B cell (primary cell): ENCODE results near the gene RDH5. TPM values are rescaled to one million over a fixed set of nuclear protein-coding genes. Genes with fewer than 3 reads are reported as not detected.

ENCODE experiments used
- ATAC-seq: fragments of 200-7000 bp; cut with Tn5 transposase; one replicate; pipeline ENCODE4 v1.10.0; 2021; ENCODE audit warnings: low read depth, mild to moderate bottlenecking, moderate number of reproducible peaks, moderate library complexity
- CTCF ChIA-PET: fragments of 350-600 bp; sonication (Branson Sonifier 250); formaldehyde crosslinking; loops from one replicate; lab custom pipeline; 2021; ENCODE audit warnings: antibody characterized with exemption, inconsistent platforms; lab: Charles Lee
- POLR2A ChIA-PET: fragments of 350-600 bp; sonication (Branson Sonifier 250); formaldehyde crosslinking; loops from one replicate; lab custom pipeline; 2021; ENCODE audit warnings: antibody characterized with exemption; lab: Charles Lee
- DNase-seq: peaks from one replicate; pipeline ENCODE4 v3.0.0; 2013
- H2AFZ ChIP-seq: 2 replicates; pipeline ENCODE4 v1.6.1; 2012; ENCODE audit warnings: mild to moderate bottlenecking, low read depth, low read length; ENCODE audit not compliant: insufficient read depth, poor library complexity, severe bottlenecking
- H3K27ac ChIP-seq, 2 donors: 1 replicate in 1 of 2; 2 replicates in 1 of 2; pipeline ENCODE4 v1.5.1; 2012 to 2013; ENCODE audit warnings: low read length in 2 of 2, mild to moderate bottlenecking in 2 of 2, moderate library complexity in 1 of 2
- H3K27me3 ChIP-seq, 4 experiments: fragments of 200-600 bp in 1 of 4; sonication (generic) in 1 of 4; replicated peaks in 1 of 4; 1 replicate in 2 of 4; 2 replicates in 2 of 4; pipeline versions ENCODE4 v1.6.1 to v1.7.0; 2013 to 2016; ENCODE audit warnings: low read length in 3 of 4, mild to moderate bottlenecking in 2 of 4, mixed read lengths in 1 of 4, moderate library complexity in 1 of 4; ENCODE audit not compliant: insufficient read depth in 4 of 4, control insufficient read depth in 3 of 4; ENCODE audit errors: control extremely low read depth in 1 of 4
- H3K36me3 ChIP-seq, 2 experiments: replicated peaks in 1 of 2; 1 replicate in 1 of 2; 2 replicates in 1 of 2; pipeline versions ENCODE4 v1.6.1 to v1.7.1; 2013; ENCODE audit warnings: low read length in 1 of 2; ENCODE audit not compliant: insufficient read depth in 2 of 2, control insufficient read depth in 1 of 2; ENCODE audit errors: control extremely low read depth in 1 of 2, extremely low read depth in 1 of 2
- H3K4me1 ChIP-seq, 2 donors: fragments of 200-600 bp in 1 of 2; sonication (generic) in 1 of 2; 1 replicate in 1 of 2; 2 replicates in 1 of 2; pipeline versions ENCODE4 v1.5.1 to v1.6.1; 2013 to 2017; ENCODE audit warnings: low read length in 2 of 2; ENCODE audit not compliant: control insufficient read depth in 2 of 2, insufficient read depth in 2 of 2
- H3K4me2 ChIP-seq: replicated peaks from 2 replicates; pipeline ENCODE3; 2012; ENCODE audit warnings: mild to moderate bottlenecking, low read depth, low read length; ENCODE audit not compliant: poor library complexity, severe bottlenecking
- H3K4me3 ChIP-seq, 5 experiments: fragments of 200-600 bp in 1 of 5; sonication (generic) in 1 of 5; 1 replicate in 3 of 5; 2 replicates in 2 of 5; pipeline versions ENCODE4 v1.5.1 to v1.7.0; 2011 to 2016; ENCODE audit warnings: low read length in 4 of 5, mild to moderate bottlenecking in 4 of 5, low read depth in 2 of 5, control low read depth in 1 of 5, moderate library complexity in 1 of 5; ENCODE audit not compliant: insufficient read depth in 1 of 5; ENCODE audit errors: control extremely low read depth in 1 of 5, extremely low read depth in 1 of 5
- H3K79me2 ChIP-seq: fragments of 200-600 bp; sonication (generic); one replicate; pipeline ENCODE4 v1.6.0; 2016; ENCODE audit warnings: low read length; ENCODE audit not compliant: control insufficient read depth, insufficient read depth
- H3K9ac ChIP-seq: fragments of 200-600 bp; sonication (generic); 2 replicates; pipeline ENCODE4 v1.6.1; 2017; ENCODE audit warnings: mild to moderate bottlenecking, low read length, moderate library complexity
- H3K9me3 ChIP-seq, 3 donors: one replicate each; pipeline versions ENCODE4 v1.6.1 to v1.7.1; 2013; ENCODE audit warnings: low read length in 2 of 3; ENCODE audit not compliant: control insufficient read depth in 2 of 3, insufficient read depth in 1 of 3; ENCODE audit errors: control extremely low read depth in 1 of 3
- H4K20me1 ChIP-seq: 2 replicates; pipeline ENCODE4 v1.6.0; 2012; ENCODE audit warnings: mild to moderate bottlenecking, low read length; ENCODE audit not compliant: insufficient read depth, control insufficient read depth, poor library complexity, severe bottlenecking
- H3K27ac Mint-ChIP-seq: one replicate; pipeline ENCODE4 v1.8.0; 2021; ENCODE audit warnings: mixed read lengths
- H3K27me3 Mint-ChIP-seq: one replicate; pipeline ENCODE4 v1.8.0; 2021; ENCODE audit warnings: mixed read lengths
- H3K4me1 Mint-ChIP-seq: one replicate; pipeline ENCODE4 v1.8.0; 2021; ENCODE audit warnings: mixed read lengths
- H3K4me3 Mint-ChIP-seq: one replicate; pipeline ENCODE4 v1.8.0; 2021; ENCODE audit warnings: mixed read lengths
- H3K9me3 Mint-ChIP-seq: one replicate; pipeline ENCODE4 v1.8.0; 2022; ENCODE audit warnings: mixed read lengths; ENCODE audit not compliant: insufficient read depth
- EZH2 ChIP-seq: IDR thresholded peaks from 2 replicates; pipeline ENCODE4 v1.6.1; 2012; ENCODE audit warnings: borderline replicate concordance, low read depth, mild to moderate bottlenecking, moderate library complexity, low read length; ENCODE audit not compliant: insufficient read depth, poor library complexity, severe bottlenecking
- WGBS: methylation state at CpG from one replicate; pipeline ENCODE4 v1.1.5; 2013; ENCODE audit warnings: missing lambda C conversion rate; ENCODE audit not compliant: insufficient coverage; 5-methylcytosine and 5-hydroxymethylcytosine counted together
- intact Hi-C: fragments of 100-400 bp; cut with micrococcal nuclease; formaldehyde crosslinking; loops from one replicate; pipeline ENCODE4 v1.10.0; 2022
- polyA plus RNA-seq: library from polyadenylated mRNA; depleted of rRNA; stranded (reverse); fragments of >200 nt; gene quantifications from 2 replicates; pipeline ENCODE4 v1.2.3, GENCODE V29; 2012
- total RNA-seq, 2 donors: library from RNA; stranded (reverse); fragments of 120-200 nt in 1 of 2; gene quantifications; 1 replicate in 1 of 2; 2 replicates in 1 of 2; pipeline versions ENCODE4 v1.2.3 to v1.2.4, GENCODE V29; 2013 to 2022
- TF ChIP-seq, protein P1 (sequence below): fragments of 200-600 bp; IDR thresholded peaks from one replicate; pipeline ENCODE4 v1.8.0; 2022; ENCODE audit warnings: antibody characterized with exemption, mild to moderate bottlenecking

The RDH5 gene
- total and polyA plus RNA-seq, 2 donors (not counting 1 experiment from before 2014, with no cell fraction given): 32.6 to 37.8 TPM

DNA sequence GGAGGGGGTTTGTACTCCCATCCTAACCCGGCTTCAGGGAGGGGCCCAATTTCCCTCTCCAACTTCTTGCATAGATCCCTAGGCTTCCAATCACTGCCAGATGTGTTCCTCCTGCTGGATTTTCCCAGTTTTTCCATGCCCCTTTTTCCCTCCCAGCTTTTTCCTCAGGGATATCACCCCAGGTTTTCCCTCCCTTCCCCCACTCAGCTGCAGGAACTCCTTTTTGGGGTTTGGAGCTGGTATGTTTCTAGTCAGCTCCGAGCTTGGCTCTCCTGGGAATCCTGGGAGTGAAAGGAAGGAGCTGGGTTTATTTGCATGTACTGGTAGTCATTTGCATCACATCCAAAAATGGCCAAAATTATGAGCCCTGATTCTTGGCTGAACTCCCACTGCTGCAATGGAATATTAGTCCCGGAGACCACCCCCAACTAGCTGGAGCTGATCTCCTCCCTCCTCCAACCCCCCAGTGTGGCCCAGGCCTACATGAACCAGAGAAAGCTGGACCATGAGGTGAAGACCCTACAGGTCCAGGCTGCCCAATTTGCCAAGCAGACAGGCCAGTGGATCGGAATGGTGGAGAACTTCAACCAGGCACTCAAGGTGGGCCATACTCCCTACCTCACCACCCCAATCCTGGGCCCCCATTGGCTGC, 1.4 kb upstream of the RDH5 start:
- intact Hi-C loops: no loop called here
- no peak overlapping the region for H2AFZ ChIP-seq
- no peak overlapping the region for H3K4me3 Mint-ChIP-seq
- CTCF ChIA-PET: interaction anchor here (1.7 to 11.0 kb wide), 4 partner anchors 10 to 72 kb away, joined by 7 to 147 read pairs (median 16); partner anchors contain the start of gene CD63
- H3K27ac Mint-ChIP-seq: no peak overlapping the region
- ATAC-seq: no peak
- H3K4me3 ChIP-seq: no peak overlapping the region
- H3K27me3 Mint-ChIP-seq: no peaks in the 10 kb centered on the region
- no peak overlapping the region for H3K9ac ChIP-seq
- peaks cover 16 to 35% of the 10 kb centered on the region in 2 donors for H3K4me1 ChIP-seq
- H3K4me1 Mint-ChIP-seq: peaks cover 42% of the 10 kb centered on the region
- no peak overlapping the region for H3K27ac ChIP-seq
- peaks cover 23% of the 10 kb centered on the region for H4K20me1 ChIP-seq
- WGBS: 86% methylated on average over 4 of the region's 4 CpGs
- H3K27me3 ChIP-seq: no peaks in the 10 kb centered on the region
- DNase-seq: no peak
- TF ChIP-seq, protein P1, sequence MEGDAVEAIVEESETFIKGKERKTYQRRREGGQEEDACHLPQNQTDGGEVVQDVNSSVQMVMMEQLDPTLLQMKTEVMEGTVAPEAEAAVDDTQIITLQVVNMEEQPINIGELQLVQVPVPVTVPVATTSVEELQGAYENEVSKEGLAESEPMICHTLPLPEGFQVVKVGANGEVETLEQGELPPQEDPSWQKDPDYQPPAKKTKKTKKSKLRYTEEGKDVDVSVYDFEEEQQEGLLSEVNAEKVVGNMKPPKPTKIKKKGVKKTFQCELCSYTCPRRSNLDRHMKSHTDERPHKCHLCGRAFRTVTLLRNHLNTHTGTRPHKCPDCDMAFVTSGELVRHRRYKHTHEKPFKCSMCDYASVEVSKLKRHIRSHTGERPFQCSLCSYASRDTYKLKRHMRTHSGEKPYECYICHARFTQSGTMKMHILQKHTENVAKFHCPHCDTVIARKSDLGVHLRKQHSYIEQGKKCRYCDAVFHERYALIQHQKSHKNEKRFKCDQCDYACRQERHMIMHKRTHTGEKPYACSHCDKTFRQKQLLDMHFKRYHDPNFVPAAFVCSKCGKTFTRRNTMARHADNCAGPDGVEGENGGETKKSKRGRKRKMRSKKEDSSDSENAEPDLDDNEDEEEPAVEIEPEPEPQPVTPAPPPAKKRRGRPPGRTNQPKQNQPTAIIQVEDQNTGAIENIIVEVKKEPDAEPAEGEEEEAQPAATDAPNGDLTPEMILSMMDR: no peak
- no peak for TF ChIP-seq EZH2
- peaks cover 0 to 21% of the 10 kb centered on the region in 2 experiments for H3K36me3 ChIP-seq
- POLR2A ChIA-PET: no interaction called here
- no peaks in the 10 kb centered on the region for H3K9me3 Mint-ChIP-seq
- H3K9me3 ChIP-seq: no peaks in the 10 kb centered on the region
- H3K4me2 ChIP-seq: no peak overlapping the region
- H3K79me2 ChIP-seq: peaks cover 25% of the 10 kb centered on the region

DNA sequence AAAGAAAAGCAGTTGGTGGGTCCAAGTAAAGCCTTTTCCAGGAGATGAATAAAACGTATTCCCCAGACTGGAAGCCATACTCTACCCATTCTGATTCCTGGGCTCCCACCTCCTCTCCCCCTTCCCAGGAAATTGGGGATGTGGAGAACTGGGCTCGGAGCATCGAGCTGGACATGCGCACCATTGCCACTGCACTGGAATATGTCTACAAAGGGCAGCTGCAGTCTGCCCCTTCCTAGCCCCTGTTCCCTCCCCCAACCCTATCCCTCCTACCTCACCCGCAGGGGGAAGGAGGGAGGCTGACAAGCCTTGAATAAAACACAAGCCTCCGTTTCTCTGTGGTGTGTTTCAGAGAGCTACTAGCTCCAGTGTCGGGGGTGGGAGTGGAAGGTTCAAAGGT, 822 bp upstream of the RDH5 start:
- Histone ChIP-seq H3K4me2 (no peak overlapping the region), H4K20me1 (peaks cover 23% of the 10 kb centered on the region), H3K36me3 (peaks cover 0 to 27% of the 10 kb centered on the region in 2 experiments), H3K4me3 (no peak overlapping the region), H2AFZ (no peak overlapping the region), H3K4me1 (peaks cover 16 to 36% of the 10 kb centered on the region in 2 donors), H3K27me3 (no peaks in the 10 kb centered on the region), H3K9ac (no peak overlapping the region), H3K79me2 (peaks cover 25% of the 10 kb centered on the region), H3K27ac (no peak overlapping the region), H3K9me3 (no peaks in the 10 kb centered on the region)
- ATAC-seq (no peak), DNase-seq (no peak)
- H3K4me1 Mint-ChIP-seq: peaks cover 42% of the 10 kb centered on the region
- H3K27me3 Mint-ChIP-seq: no peaks in the 10 kb centered on the region
- no CpG with 5 or more reads among the region's 7 CpGs for WGBS
- intact Hi-C loops: no loop called here
- no peak overlapping the region for H3K4me3 Mint-ChIP-seq
- ChIA-PET POLR2A (no interaction called here), CTCF (interaction anchor here (0.6 to 11.0 kb wide), 5 partner anchors 10 to 656 kb away, joined by 3 to 147 read pairs (median 9); partner anchors contain the start of gene CD63)
- TF ChIP-seq, protein P1: no peak
- TF ChIP-seq EZH2: no peak
- H3K27ac Mint-ChIP-seq: no peak overlapping the region
- no peaks in the 10 kb centered on the region for H3K9me3 Mint-ChIP-seq
